ENCODE data around the gene ZNF148.

ZNF148 gene

GRCh38 chr3:125213364-125213755 lies 161.8 kb downstream of the ZNF148 start:
- Mint-ChIP-seq H3K9me3 (no peaks in the 10 kb centered on the region), H3K36me3 (ENCODE audit: low read depth) (no peaks in the 10 kb centered on the region), H3K4me3 (peak overlapping the region; percentile 64), H3K4me1 (peaks cover 12% of the 10 kb centered on the region), H3K27ac (no peak overlapping the region), H3K27me3 (ENCODE audit: low read depth, poor library complexity) (peaks cover 57% of the 10 kb centered on the region)
- no peak for TF ChIP-seq CTCF (IDR thresholded peaks at IDR 0.05)
- DNase-seq = no peak

- peak; percentile 51 for DNase-seq
- H3K27ac Mint-ChIP-seq = no peak within 1 kb of the TSS
- no peaks in the 10 kb centered on the region for H3K36me3 Mint-ChIP-seq (ENCODE audit: low read depth)
- H3K4me3 Mint-ChIP-seq = peak within 1 kb of the TSS; percentile 84
- H3K4me1 Mint-ChIP-seq = peaks cover 12% of the 10 kb centered on the region
- no peaks in the 10 kb centered on the region for H3K9me3 Mint-ChIP-seq
- peaks cover 57% of the 10 kb centered on the region for H3K27me3 Mint-ChIP-seq (ENCODE audit: low read depth, poor library complexity)
- no peak for TF ChIP-seq CTCF (IDR thresholded peaks at IDR 0.05)
Measured at GRCh38 chr3:125212509-125213363, 162.4 kb downstream of the ZNF148 start, which contains the start of gene SLC12A8. TSS of gene SLC12A8 (minus strand) at chr3:125212748. CDS start at chr3:125211349, 1,399 bp downstream.

GRCh38 chr3:125212091-125212508 lies 163.0 kb downstream of the ZNF148 start:
- no peak for TF ChIP-seq CTCF (IDR thresholded peaks at IDR 0.05)
- H3K27me3 Mint-ChIP-seq (ENCODE audit: low read depth, poor library complexity) = peaks cover 57% of the 10 kb centered on the region
- H3K9me3 Mint-ChIP-seq = no peaks in the 10 kb centered on the region
- no peak overlapping the region for H3K27ac Mint-ChIP-seq
- H3K4me1 Mint-ChIP-seq = peaks cover 12% of the 10 kb centered on the region
- peak; percentile 53 for DNase-seq
- no peaks in the 10 kb centered on the region for H3K36me3 Mint-ChIP-seq (ENCODE audit: low read depth)
- H3K4me3 Mint-ChIP-seq = peak overlapping the region; percentile 84

- H3K9me3 Mint-ChIP-seq = no peaks in the 10 kb centered on the region
- no peaks in the 10 kb centered on the region for H3K36me3 Mint-ChIP-seq (ENCODE audit: low read depth)
- H3K27me3 Mint-ChIP-seq (ENCODE audit: low read depth, poor library complexity) = peaks cover 57% of the 10 kb centered on the region
- H3K4me3 Mint-ChIP-seq = peak overlapping the region; percentile 84
- H3K4me1 Mint-ChIP-seq = peaks cover 12% of the 10 kb centered on the region
- no peak overlapping the region for H3K27ac Mint-ChIP-seq
- no peak for TF ChIP-seq CTCF (IDR thresholded peaks at IDR 0.05)
- DNase-seq = no peak
Measured at GRCh38 chr3:125211523-125212090, 163.5 kb downstream of the ZNF148 start.

- Mint-ChIP-seq H3K27ac (no peak overlapping the region), H3K4me3 (no peak overlapping the region), H3K36me3 (ENCODE audit: low read depth) (no peaks in the 10 kb centered on the region), H3K27me3 (ENCODE audit: low read depth, poor library complexity) (peaks cover 32% of the 10 kb centered on the region), H3K9me3 (peaks cover 2% of the 10 kb centered on the region), H3K4me1 (peaks cover 7% of the 10 kb centered on the region)
- DNase-seq = no peak
- TF ChIP-seq CTCF (IDR thresholded peaks at IDR 0.05) = no peak
Measured at GRCh38 chr3:125207949-125208568, 167.1 kb downstream of the ZNF148 start.
